Liver (tissue), 9 donors: ENCODE data around the gene ZDHHC14. TPM values are rescaled to one million over a fixed set of nuclear protein-coding genes. Genes with fewer than 3 reads are reported as not detected.

Experiments
- DNase-seq: peaks from one replicate; pipeline ENCODE4 v3.0.0-alpha.2; 2017; ENCODE audit warnings: low spot score
- H3K27ac ChIP-seq, 2 donors: one replicate each; pipeline ENCODE4 v1.7.0; 2013; ENCODE audit warnings: inconsistent platforms in 2 of 2, low read length in 2 of 2, control low read depth in 1 of 2, low read depth in 1 of 2, mild to moderate bottlenecking in 1 of 2
- H3K27me3 ChIP-seq, 4 donors: one replicate each; pipeline versions ENCODE4 v1.6.1 to v1.7.0; 2013; ENCODE audit warnings: low read length in 3 of 4, inconsistent platforms in 1 of 4, mild to moderate bottlenecking in 1 of 4, moderate library complexity in 1 of 4; ENCODE audit not compliant: control insufficient read depth in 4 of 4, insufficient read depth in 4 of 4
- H3K36me3 ChIP-seq, 4 donors: one replicate each; pipeline versions ENCODE4 v1.6.1 to v1.7.0; 2013; ENCODE audit warnings: low read length in 3 of 4, mild to moderate bottlenecking in 3 of 4, low read depth in 1 of 4, moderate library complexity in 1 of 4; ENCODE audit not compliant: control insufficient read depth in 4 of 4, insufficient read depth in 3 of 4
- H3K4me1 ChIP-seq, 4 donors: one replicate each; pipeline versions ENCODE4 v1.6.1 to v1.7.0; 2013; ENCODE audit warnings: low read length in 3 of 4, mild to moderate bottlenecking in 3 of 4, moderate library complexity in 1 of 4; ENCODE audit not compliant: control insufficient read depth in 4 of 4, insufficient read depth in 4 of 4
- H3K4me3 ChIP-seq, 3 donors: one replicate each; pipeline versions ENCODE4 v1.6.1 to v1.7.0; 2013; ENCODE audit warnings: low read length in 3 of 3, control low read depth in 1 of 3, low read depth in 1 of 3, mild to moderate bottlenecking in 1 of 3
- H3K9ac ChIP-seq, 2 donors: one replicate each; pipeline ENCODE4 v1.7.0; 2013; ENCODE audit warnings: low read length in 2 of 2, mild to moderate bottlenecking in 2 of 2, moderate library complexity in 2 of 2, control low read depth in 1 of 2, low read depth in 1 of 2
- H3K9me3 ChIP-seq, 4 donors: one replicate each; pipeline versions ENCODE4 v1.6.1 to v1.7.0; 2013; ENCODE audit warnings: low read length in 3 of 4; ENCODE audit not compliant: control insufficient read depth in 4 of 4
- EGR1 ChIP-seq, 2 donors: IDR thresholded peaks; 2 replicates each; pipeline ENCODE4 v1.6.1; 2016 to 2018; ENCODE audit warnings: antibody characterized with exemption in 2 of 2, low read depth in 2 of 2
- FOXA1 ChIP-seq: IDR thresholded peaks from 2 replicates; pipeline ENCODE4 v1.6.1; 2016; ENCODE audit warnings: antibody characterized with exemption
- GABPA ChIP-seq, 2 donors: IDR thresholded peaks in 1 of 2; conservative IDR thresholded peaks in 1 of 2; 2 replicates each; pipeline ENCODE4 v1.6.1; 2016; ENCODE audit warnings: antibody characterized with exemption in 2 of 2, mild to moderate bottlenecking in 1 of 2, moderate library complexity in 1 of 2
- HNF4A ChIP-seq, 2 donors: conservative IDR thresholded peaks; 2 replicates each; pipeline ENCODE4 v1.6.1; 2016; ENCODE audit warnings: antibody characterized with exemption in 2 of 2, mild to moderate bottlenecking in 2 of 2
- JUND ChIP-seq, 2 donors: IDR thresholded peaks; 2 replicates each; pipeline ENCODE4 v1.6.1; 2016; ENCODE audit warnings: antibody characterized with exemption in 2 of 2
- RAD21 ChIP-seq, 2 donors: IDR thresholded peaks; 2 replicates each; pipeline ENCODE4 v1.6.1; 2016; ENCODE audit warnings: antibody characterized with exemption in 2 of 2, mild to moderate bottlenecking in 2 of 2
- RXRA ChIP-seq, 2 donors: IDR thresholded peaks; 2 replicates each; pipeline ENCODE4 v1.6.1; 2017 to 2018; ENCODE audit warnings: antibody characterized with exemption in 2 of 2, mild to moderate bottlenecking in 1 of 2
- YY1 ChIP-seq: IDR thresholded peaks from 2 replicates; pipeline ENCODE4 v1.6.1; 2016; ENCODE audit warnings: antibody characterized with exemption, mild to moderate bottlenecking
- WGBS: extraction: QIAGEN DNeasy Blood & Tissue Kit; methylation state at CpG from one replicate; pipeline ENCODE4 v1.1.7; 2013; 5-methylcytosine and 5-hydroxymethylcytosine counted together
- polyA plus RNA-seq, 2 donors: library from polyadenylated mRNA; stranded (reverse) in 1 of 2; unstranded in 1 of 2; fragments of 200-250 nt in 1 of 2; fragments of >200 nt in 1 of 2; fragmentation: Nextera tagmentation in 1 of 2; extraction: Ambion mirVana in 1 of 2; gene quantifications; one replicate each; pipeline versions ENCODE4 v1.2.1 to v1.2.3, GENCODE V29; 2013 to 2015
- total RNA-seq, 2 donors: library from RNA; depleted of rRNA; stranded (reverse); fragments of >200 nt; gene quantifications; one replicate each; pipeline ENCODE4 v1.2.3, GENCODE V29; 2014
- TF ChIP-seq, protein P1 (sequence below): IDR thresholded peaks from 2 replicates; pipeline ENCODE4 v1.6.1; 2016; ENCODE audit warnings: antibody characterized with exemption
- TF ChIP-seq, protein P2 (sequence below): fragments of 150-350 bp; IDR thresholded peaks from 2 replicates; pipeline ENCODE4 v1.5.1; 2017; ENCODE audit warnings: improper control_type of control experiment, low read depth, low read length; ENCODE audit not compliant: missing input control
- TF ChIP-seq, protein P3 (sequence below): IDR thresholded peaks from 2 replicates; pipeline ENCODE4 v1.6.1; 2016; ENCODE audit warnings: antibody characterized with exemption, mild to moderate bottlenecking
- TF ChIP-seq, protein P4 (sequence below): IDR thresholded peaks from 2 replicates; pipeline ENCODE4 v1.6.1; 2016; ENCODE audit warnings: antibody characterized with exemption
- donor health status: healthy.
- donor health status: healthy.
- donor health status: healthy.
- donor health status: healthy.
- donor health status: healthy.

Gene ZDHHC14
- total and polyA plus RNA-seq, 4 donors = 4.4 to 11.7 (median 8.4) TPM

DNA sequence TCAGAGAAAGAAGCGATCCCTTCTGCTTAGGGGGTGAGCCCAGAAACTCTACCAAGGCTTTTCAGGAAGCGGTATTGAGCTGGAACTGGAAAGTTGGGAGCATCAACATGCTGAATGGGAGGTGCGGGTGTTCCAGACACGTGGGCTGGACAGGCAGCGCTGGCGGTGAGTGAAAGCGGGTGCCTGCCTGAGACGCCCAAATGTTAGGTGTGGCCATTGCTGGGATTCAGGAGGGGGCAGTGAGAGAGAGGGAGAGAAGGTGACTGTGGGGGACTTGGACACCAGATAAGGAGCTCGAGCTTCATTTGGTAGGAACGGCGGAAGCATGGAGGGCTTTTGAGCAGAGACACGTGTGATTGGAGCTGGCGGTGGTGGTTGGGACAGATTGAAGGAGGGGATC lies 157.7 kb downstream of the ZDHHC14 start:
- Histone ChIP-seq H3K9ac (no peak overlapping the region), H3K4me1 (peaks cover 5 to 62% (median 34%) of the 10 kb centered on the region in 4 donors), H3K27ac (peak overlapping the region; percentile 89 to 97), H3K9me3 (no peaks in the 10 kb centered on the region), H3K4me3 (no peak overlapping the region), H3K27me3 (no peaks in the 10 kb centered on the region), H3K36me3 (no peaks in the 10 kb centered on the region)
- WGBS = 91% methylated on average over 13 of the region's 13 CpGs
- no peak for TF ChIP-seq FOXA1
- DNase-seq = no peak

DNA sequence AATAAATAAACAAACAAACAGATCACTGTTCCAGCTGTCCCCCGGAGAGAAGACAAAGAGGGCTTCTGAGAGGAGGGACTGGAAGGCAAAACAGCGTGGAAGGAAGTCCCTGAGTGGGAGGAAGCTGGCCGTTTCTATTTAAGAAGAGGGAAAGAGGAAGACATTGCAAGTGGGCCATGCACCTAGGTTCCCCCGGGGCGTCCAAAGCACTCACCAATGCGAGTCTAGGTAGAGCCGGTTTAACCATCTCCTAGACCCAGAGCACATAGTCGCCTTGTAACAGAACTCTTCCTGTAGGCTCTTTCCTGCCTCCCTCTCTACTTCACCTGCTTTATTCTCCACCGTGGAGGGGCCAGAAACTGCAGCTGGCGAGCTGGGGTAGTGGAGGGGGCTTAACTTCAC lies 158.4 kb downstream of the ZDHHC14 start:
- DNase-seq = no peak
- Histone ChIP-seq H3K27me3 (no peaks in the 10 kb centered on the region), H3K4me3 (peak overlapping the region in 1 of 3 donors; percentile 6), H3K36me3 (no peaks in the 10 kb centered on the region), H3K9me3 (no peaks in the 10 kb centered on the region), H3K4me1 (peaks cover 5 to 62% (median 34%) of the 10 kb centered on the region in 4 donors), H3K27ac (peak overlapping the region; percentile 89 to 97), H3K9ac (peak overlapping the region; percentile 48 to 89)
- WGBS = 47% methylated on average over 10 of the region's 10 CpGs
- TF ChIP-seq EGR1 (IDR thresholded peaks at IDR 0.05; ENCODE audit: low read depth in 2 of 2) = no peak
- TF ChIP-seq, protein P1, sequence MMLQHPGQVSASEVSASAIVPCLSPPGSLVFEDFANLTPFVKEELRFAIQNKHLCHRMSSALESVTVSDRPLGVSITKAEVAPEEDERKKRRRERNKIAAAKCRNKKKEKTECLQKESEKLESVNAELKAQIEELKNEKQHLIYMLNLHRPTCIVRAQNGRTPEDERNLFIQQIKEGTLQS = no peak
- TF ChIP-seq RXRA (IDR thresholded peaks at IDR 0.05) = no peak
- TF ChIP-seq GABPA (IDR thresholded peaks at IDR 0.05 in 1 of 2, conservative IDR thresholded peaks at IDR 0.05 in 1 of 2) = no peak
- TF ChIP-seq, protein P2, sequence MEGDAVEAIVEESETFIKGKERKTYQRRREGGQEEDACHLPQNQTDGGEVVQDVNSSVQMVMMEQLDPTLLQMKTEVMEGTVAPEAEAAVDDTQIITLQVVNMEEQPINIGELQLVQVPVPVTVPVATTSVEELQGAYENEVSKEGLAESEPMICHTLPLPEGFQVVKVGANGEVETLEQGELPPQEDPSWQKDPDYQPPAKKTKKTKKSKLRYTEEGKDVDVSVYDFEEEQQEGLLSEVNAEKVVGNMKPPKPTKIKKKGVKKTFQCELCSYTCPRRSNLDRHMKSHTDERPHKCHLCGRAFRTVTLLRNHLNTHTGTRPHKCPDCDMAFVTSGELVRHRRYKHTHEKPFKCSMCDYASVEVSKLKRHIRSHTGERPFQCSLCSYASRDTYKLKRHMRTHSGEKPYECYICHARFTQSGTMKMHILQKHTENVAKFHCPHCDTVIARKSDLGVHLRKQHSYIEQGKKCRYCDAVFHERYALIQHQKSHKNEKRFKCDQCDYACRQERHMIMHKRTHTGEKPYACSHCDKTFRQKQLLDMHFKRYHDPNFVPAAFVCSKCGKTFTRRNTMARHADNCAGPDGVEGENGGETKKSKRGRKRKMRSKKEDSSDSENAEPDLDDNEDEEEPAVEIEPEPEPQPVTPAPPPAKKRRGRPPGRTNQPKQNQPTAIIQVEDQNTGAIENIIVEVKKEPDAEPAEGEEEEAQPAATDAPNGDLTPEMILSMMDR = no peak
- TF ChIP-seq, protein P3, sequence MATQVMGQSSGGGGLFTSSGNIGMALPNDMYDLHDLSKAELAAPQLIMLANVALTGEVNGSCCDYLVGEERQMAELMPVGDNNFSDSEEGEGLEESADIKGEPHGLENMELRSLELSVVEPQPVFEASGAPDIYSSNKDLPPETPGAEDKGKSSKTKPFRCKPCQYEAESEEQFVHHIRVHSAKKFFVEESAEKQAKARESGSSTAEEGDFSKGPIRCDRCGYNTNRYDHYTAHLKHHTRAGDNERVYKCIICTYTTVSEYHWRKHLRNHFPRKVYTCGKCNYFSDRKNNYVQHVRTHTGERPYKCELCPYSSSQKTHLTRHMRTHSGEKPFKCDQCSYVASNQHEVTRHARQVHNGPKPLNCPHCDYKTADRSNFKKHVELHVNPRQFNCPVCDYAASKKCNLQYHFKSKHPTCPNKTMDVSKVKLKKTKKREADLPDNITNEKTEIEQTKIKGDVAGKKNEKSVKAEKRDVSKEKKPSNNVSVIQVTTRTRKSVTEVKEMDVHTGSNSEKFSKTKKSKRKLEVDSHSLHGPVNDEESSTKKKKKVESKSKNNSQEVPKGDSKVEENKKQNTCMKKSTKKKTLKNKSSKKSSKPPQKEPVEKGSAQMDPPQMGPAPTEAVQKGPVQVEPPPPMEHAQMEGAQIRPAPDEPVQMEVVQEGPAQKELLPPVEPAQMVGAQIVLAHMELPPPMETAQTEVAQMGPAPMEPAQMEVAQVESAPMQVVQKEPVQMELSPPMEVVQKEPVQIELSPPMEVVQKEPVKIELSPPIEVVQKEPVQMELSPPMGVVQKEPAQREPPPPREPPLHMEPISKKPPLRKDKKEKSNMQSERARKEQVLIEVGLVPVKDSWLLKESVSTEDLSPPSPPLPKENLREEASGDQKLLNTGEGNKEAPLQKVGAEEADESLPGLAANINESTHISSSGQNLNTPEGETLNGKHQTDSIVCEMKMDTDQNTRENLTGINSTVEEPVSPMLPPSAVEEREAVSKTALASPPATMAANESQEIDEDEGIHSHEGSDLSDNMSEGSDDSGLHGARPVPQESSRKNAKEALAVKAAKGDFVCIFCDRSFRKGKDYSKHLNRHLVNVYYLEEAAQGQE = no peak
- TF ChIP-seq JUND (IDR thresholded peaks at IDR 0.05) = no peak

DNA sequence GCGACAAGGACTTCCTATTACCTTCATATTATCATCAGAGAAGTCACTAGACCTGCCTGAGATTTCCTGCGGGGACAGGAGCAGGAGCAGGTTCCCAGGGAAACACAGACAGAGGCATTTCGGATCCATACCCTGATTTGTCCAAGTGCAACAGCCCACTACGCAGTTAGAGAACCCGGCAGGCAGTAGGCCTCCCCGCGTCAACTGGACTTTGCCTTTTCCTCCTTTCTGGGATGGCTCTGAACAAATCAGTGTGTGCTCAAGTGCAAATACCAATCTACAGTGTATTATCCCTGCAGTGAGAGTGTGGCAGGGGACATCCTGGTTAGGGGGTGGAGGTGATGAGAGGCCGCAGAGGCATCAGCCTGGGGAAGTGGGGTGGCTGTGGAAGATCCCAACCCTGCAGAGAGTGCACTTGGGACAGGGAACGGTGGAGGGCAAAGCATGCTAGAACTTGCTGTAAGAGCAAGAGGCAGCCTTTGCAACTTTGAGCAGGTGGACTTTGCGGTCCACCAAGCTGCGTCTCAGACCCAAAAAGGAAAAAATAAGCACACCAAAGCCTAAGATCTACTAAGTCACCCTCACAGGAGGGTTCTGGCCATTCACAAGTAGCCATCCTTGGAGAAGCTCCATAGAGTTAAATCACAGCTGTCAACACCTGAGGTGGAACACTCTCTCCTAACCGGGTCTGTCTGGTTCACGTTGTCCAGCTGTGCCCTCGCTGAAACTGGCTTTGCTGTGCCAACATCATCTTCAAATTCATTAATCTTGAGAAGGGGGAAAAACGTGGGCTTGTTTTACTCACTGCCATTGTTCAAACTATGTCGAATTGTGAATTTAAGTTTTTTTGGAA lies 159.1 kb downstream of the ZDHHC14 start:
- H3K4me1 ChIP-seq = peaks cover 5 to 57% (median 31%) of the 10 kb centered on the region in 4 donors
- H3K9ac ChIP-seq = peak overlapping the region; percentile 48 to 89
- DNase-seq = peak; percentile 53
- H3K27me3 ChIP-seq = no peaks in the 10 kb centered on the region
- H3K9me3 ChIP-seq = no peaks in the 10 kb centered on the region
- peak overlapping the region in 1 of 3 donors; percentile 6 for H3K4me3 ChIP-seq
- H3K36me3 ChIP-seq = peaks cover 0 to 2% (median 0%) of the 10 kb centered on the region in 4 donors
- 48% methylated on average over 16 of the region's 16 CpGs for WGBS
- peak overlapping the region; percentile 89 to 97 for H3K27ac ChIP-seq
- TF ChIP-seq, protein P1 = peak; percentile 20
- TF ChIP-seq FOXA1 (peak; percentile 34), YY1 (peak; percentile 76), EGR1 (IDR thresholded peaks at IDR 0.05; ENCODE audit: low read depth in 2 of 2) (peak in 1 of 2 donors; percentile 49), RAD21 (IDR thresholded peaks at IDR 0.05) (peak; percentile 43 to 71), HNF4A (conservative IDR thresholded peaks at IDR 0.05) (peak; percentile 97), GABPA (IDR thresholded peaks at IDR 0.05 in 1 of 2, conservative IDR thresholded peaks at IDR 0.05 in 1 of 2) (no peak)
- TF ChIP-seq, protein P3 = peak; percentile 61
- TF ChIP-seq, protein P4, sequence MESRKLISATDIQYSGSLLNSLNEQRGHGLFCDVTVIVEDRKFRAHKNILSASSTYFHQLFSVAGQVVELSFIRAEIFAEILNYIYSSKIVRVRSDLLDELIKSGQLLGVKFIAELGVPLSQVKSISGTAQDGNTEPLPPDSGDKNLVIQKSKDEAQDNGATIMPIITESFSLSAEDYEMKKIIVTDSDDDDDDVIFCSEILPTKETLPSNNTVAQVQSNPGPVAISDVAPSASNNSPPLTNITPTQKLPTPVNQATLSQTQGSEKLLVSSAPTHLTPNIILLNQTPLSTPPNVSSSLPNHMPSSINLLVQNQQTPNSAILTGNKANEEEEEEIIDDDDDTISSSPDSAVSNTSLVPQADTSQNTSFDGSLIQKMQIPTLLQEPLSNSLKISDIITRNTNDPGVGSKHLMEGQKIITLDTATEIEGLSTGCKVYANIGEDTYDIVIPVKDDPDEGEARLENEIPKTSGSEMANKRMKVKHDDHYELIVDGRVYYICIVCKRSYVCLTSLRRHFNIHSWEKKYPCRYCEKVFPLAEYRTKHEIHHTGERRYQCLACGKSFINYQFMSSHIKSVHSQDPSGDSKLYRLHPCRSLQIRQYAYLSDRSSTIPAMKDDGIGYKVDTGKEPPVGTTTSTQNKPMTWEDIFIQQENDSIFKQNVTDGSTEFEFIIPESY = peak; percentile 56
